DMS 273 (cell line): ENCODE results near the gene DOHH.

Experiments
- DNase-seq: peaks from one replicate; lab custom pipeline; 2025; ENCODE audit not compliant: unreplicated experiment; lab: John Stamatoyannopoulos, UW

The DOHH gene

DNA sequence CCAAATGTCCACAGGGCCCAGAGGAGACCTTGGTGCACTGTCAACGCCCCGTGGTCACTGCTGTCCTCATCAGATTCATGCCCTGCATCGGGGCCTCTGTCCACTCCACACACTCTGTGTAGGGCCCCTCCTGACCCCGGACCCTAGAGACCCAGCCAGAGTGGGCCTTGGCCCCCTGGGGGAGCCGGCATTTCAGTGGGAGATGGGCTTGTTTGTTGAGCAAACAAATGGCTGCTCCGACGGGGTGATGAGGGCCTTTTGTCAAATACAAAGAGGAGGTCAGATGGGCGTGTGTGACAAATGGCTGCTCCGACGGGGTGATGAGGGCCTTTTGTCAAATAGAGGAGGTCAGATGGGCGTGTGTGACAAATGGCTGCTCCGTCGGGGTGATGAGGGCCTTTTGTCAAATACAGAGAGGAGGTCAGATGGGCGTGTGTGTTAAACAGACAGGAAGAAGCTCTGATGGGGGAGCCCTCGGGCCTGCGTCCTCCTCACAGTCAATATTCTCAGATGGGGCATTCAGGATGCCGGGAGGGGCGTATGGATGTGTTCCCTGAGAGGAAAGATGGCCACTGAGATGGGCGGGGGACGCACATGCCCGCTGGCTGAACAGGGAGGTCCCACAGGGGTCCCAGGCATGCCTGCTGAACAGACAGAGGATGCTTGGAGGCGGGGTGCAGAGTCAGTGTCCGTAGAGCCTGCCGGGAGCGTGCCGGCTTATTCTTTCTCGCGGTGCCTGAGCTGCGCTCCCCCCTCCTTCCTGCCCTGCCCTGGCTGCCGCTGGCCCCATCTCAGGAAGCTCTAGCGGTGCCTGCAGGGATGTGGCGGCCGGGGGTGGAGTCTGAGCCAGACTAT is 56.4 kb downstream of the DOHH start:
- DNase-seq = no peak

DNA sequence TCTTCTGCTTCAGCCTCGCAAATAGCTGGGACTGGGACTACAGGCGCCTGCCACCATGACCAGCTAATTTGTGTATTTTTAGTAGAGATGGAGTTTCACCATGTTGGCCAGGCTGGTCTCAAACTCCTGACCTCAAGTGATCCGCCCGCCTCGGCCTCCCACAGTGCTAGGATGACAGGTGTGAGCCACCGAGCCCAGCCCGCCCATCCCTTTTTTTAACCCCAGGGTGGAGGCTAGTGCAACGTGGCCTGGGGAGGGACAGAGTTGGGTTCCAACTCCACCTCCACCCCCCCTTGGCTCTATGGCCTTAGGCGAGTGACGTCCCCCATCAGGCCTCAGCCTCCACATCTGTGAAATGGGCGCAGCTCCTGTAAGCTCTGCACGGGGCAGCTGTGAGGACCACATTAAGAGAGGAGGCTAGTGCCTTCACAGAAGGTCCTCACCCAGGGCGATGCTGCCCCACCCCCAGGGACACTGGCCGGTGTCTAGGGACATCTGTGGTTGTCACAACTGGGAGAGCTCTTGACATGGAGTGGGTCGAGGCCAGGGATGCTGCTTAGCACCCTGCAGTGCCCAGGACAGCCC is 57.9 kb downstream of the DOHH start:
- DNase-seq = no peak

DNA sequence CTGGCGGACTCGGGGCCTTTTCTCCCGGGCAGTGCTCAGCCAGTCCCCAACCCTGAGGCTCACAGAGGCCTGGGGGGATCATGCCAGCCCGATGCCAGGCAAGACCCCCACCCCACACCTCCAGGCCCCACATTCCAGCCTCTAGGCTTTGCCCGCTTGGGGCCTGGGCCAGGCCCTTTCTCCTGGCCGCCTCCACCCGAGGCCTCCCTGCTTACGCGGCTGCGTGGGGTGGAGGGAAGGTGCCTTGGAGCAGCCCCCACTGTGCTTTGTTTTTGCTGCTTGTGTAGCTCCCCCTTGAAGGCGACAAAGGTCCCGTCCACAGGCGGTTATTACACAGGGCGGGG is 58.5 kb downstream of the DOHH start:
- no peak for DNase-seq

DNA sequence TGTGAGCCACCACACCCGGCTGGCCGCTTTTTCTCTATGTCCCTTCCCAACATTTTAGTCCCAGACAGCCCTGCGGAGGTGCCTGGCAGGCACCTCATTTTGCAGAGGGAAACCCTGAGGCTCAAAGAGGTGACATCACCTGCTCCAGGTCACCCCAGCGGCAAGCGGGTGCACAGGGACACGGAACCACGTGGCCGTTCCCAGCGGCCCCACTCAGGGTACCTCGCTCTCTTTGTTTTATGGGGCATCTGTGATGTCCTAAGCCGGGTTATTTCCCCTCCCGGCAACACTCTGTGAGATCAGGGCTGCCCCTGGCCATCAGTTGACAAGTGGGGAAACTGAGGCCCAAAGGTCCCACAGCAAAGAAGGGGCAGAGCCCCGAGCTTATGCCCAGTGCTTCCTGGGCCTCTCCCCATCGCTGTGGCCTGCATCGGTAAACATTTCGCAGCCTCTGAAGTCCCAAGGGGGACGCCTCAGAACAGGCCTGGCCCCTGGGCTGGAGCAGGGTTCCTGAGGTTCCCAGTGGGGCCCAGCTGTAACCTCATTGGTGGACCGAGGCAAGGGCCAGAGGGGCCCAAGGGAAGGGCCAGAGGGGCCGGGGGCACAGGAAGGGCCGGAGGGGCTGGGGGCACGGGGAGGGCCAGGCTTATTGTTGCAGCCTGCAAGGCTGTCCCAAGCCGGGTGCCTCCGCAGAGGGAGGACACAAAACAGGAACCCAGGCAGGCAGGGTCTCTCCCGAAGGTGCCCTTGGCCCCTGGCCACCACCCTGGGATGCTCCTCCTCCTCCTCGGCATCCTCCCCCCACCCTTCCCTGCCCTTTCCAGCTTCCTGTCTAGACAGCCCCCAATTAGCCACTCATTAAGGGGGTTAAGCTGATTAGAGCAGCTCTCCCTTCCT is 59.1 kb downstream of the DOHH start:
- DNase-seq = no peak
